CD4-positive, alpha-beta T cell treated with Interleukin-12 subunit alpha and Interleukin-12 subunit beta, for 1 hour (primary cell): Measurements from ENCODE around the gene ZNF561.
A peak's percentile ranks its signal among the peaks of the same experiment; 100 is the strongest.
"Not testable (repeated sequence)": the region's sequence is repeated elsewhere in the genome, so short reads cannot be mapped to it uniquely, and the experiment has no call there.

ENCODE experiments used
- DNase-seq: peaks from one replicate; pipeline ENCODE4 v3.0.0-alpha.2; 2020

Gene ZNF561

GRCh38 chr19:9621156-9622037 is at the start of gene ZNF561:
ZNF561 (minus strand) TSS chr19:9621232; CDS start chr19:9619456, 1,776 bp downstream.
- DNase-seq = peak; percentile 91

- no peak for DNase-seq
Observed at GRCh38 chr19:9668544-9668943, 47.5 kb upstream of the ZNF561 start.

- no peak for DNase-seq
Observed at GRCh38 chr19:9667898-9668297, 46.9 kb upstream of the ZNF561 start.

- DNase-seq = no peak
Observed at GRCh38 chr19:9658769-9659168, 37.7 kb upstream of the ZNF561 start.

- DNase-seq = not testable (repeated sequence)
Observed at GRCh38 chr19:9653066-9653555, 32.1 kb upstream of the ZNF561 start.

GRCh38 chr19:9651464-9651863 is 30.4 kb upstream of the ZNF561 start:
- not testable (repeated sequence) for DNase-seq

GRCh38 chr19:9650345-9650744 is 29.3 kb upstream of the ZNF561 start:
- no peak for DNase-seq

- no peak for DNase-seq
Observed at GRCh38 chr19:9645472-9645871, 24.4 kb upstream of the ZNF561 start.

GRCh38 chr19:9644472-9644871 is 23.4 kb upstream of the ZNF561 start:
- no peak for DNase-seq

GRCh38 chr19:9641810-9642209 is 20.8 kb upstream of the ZNF561 start:
- DNase-seq = no peak

GRCh38 chr19:9640956-9641355 is 19.9 kb upstream of the ZNF561 start:
- DNase-seq = no peak

- DNase-seq = no peak
Observed at GRCh38 chr19:9636018-9636417, 15.0 kb upstream of the ZNF561 start.

GRCh38 chr19:9627856-9628255 is 6.8 kb upstream of the ZNF561 start:
- DNase-seq = no peak

GRCh38 chr19:9622531-9622930 is 1.5 kb upstream of the ZNF561 start:
- DNase-seq = no peak

- no peak for DNase-seq
Observed at GRCh38 chr19:9620842-9621155, 233 bp downstream of the ZNF561 start.

GRCh38 chr19:9615844-9616243 is 5.2 kb downstream of the ZNF561 start:
- DNase-seq = no peak

GRCh38 chr19:9610484-9611113 is 10.4 kb downstream of the ZNF561 start:
- no peak for DNase-seq

GRCh38 chr19:9608912-9609311 is 12.1 kb downstream of the ZNF561 start:
- no peak for DNase-seq

- no peak for DNase-seq
Observed at GRCh38 chr19:9597027-9597426, 24.0 kb downstream of the ZNF561 start.

GRCh38 chr19:9586764-9587163 is 34.3 kb downstream of the ZNF561 start:
- DNase-seq = peak; percentile 81

GRCh38 chr19:9584073-9584833 is 36.8 kb downstream of the ZNF561 start, which contains the start of gene ZNF121:
ZNF121 (minus strand) TSS chr19:9584504; CDS start chr19:9568097, 16,407 bp downstream.
- DNase-seq = peak; percentile 84

- not testable (repeated sequence) for DNase-seq
Observed at GRCh38 chr19:9582081-9582725, 38.8 kb downstream of the ZNF561 start.

- no peak for DNase-seq
Observed at GRCh38 chr19:9580728-9581127, 40.3 kb downstream of the ZNF561 start.
